KMS-11 (cell line): Measurements from ENCODE around the gene UBE3A.

Experiments used
- H2AFZ ChIP-seq: fragments of 200-600 bp; sonication (generic); 2 replicates; pipeline ENCODE4 v1.6.1; 2016; ENCODE audit warnings: antibody characterized with exemption, mixed run types, low read depth
- H3K27ac ChIP-seq: fragments of 200-600 bp; sonication (generic); 2 replicates; pipeline ENCODE4 v1.6.1; 2016; ENCODE audit warnings: mild to moderate bottlenecking, mixed run types
- H3K27me3 ChIP-seq: fragments of 200-600 bp; sonication (generic); 2 replicates; pipeline ENCODE4 v1.6.1; 2017; ENCODE audit warnings: mild to moderate bottlenecking, low read depth, mixed run types, moderate library complexity; ENCODE audit not compliant: insufficient read depth
- H3K36me3 ChIP-seq: fragments of 200-600 bp; sonication (generic); 2 replicates; pipeline ENCODE4 v1.6.1; 2017; ENCODE audit warnings: mild to moderate bottlenecking, mixed run types; ENCODE audit not compliant: insufficient read depth
- H3K4me1 ChIP-seq: fragments of 200-600 bp; sonication (generic); 2 replicates; pipeline ENCODE4 v1.6.1; 2016; ENCODE audit warnings: mild to moderate bottlenecking, low read depth, mixed run types; ENCODE audit not compliant: poor library complexity, severe bottlenecking
- H3K4me2 ChIP-seq: fragments of 200-600 bp; sonication (generic); 2 replicates; pipeline ENCODE4 v1.7.0; 2016; ENCODE audit warnings: mild to moderate bottlenecking, mixed run types
- H3K4me3 ChIP-seq: fragments of 200-600 bp; sonication (generic); IDR thresholded peaks from 2 replicates; pipeline ENCODE4 v1.6.1; 2017; ENCODE audit warnings: low read depth, low read length, mixed read lengths; ENCODE audit not compliant: insufficient read depth
- H3K79me2 ChIP-seq: fragments of 200-600 bp; sonication (generic); 2 replicates; pipeline ENCODE4 v1.6.1; 2016; ENCODE audit warnings: low read depth, mixed run types; ENCODE audit not compliant: insufficient read depth
- H3K9ac ChIP-seq: fragments of 200-600 bp; sonication (generic); 2 replicates; pipeline ENCODE4 v1.6.1; 2016; ENCODE audit warnings: mild to moderate bottlenecking, mixed run types
- H4K20me1 ChIP-seq: fragments of 200-600 bp; sonication (generic); 2 replicates; pipeline ENCODE4 v1.6.1; 2016; ENCODE audit warnings: mild to moderate bottlenecking, mixed run types; ENCODE audit not compliant: insufficient read depth
- CTCF ChIP-seq: fragments of 200-600 bp; sonication (generic); conservative IDR thresholded peaks from 2 replicates; pipeline ENCODE4 v1.6.1; 2017; ENCODE audit warnings: low read depth, mild to moderate bottlenecking, antibody characterized with exemption, low read length, moderate library complexity, mixed read lengths

The UBE3A gene

GRCh38 chr15:25446076-25446475 lies 7.3 kb upstream of the UBE3A start:
- H3K9ac ChIP-seq, result no peak overlapping the region
- no peak overlapping the region for H2AFZ ChIP-seq
- no peaks in the 10 kb centered on the region for H3K79me2 ChIP-seq
- H3K4me1 ChIP-seq, result no peaks in the 10 kb centered on the region
- H3K27ac ChIP-seq, result no peak overlapping the region
- no peak overlapping the region for H3K4me2 ChIP-seq
- no peaks in the 10 kb centered on the region for H4K20me1 ChIP-seq
- no peaks in the 10 kb centered on the region for H3K36me3 ChIP-seq
- no peak for TF ChIP-seq CTCF
- H3K4me3 ChIP-seq, result no peak overlapping the region
- no peaks in the 10 kb centered on the region for H3K27me3 ChIP-seq

- H3K4me2 ChIP-seq, result no peak overlapping the region
- TF ChIP-seq CTCF, result no peak
- H2AFZ ChIP-seq, result no peak overlapping the region
- H3K27me3 ChIP-seq, result no peaks in the 10 kb centered on the region
- H3K9ac ChIP-seq, result no peak overlapping the region
- H3K27ac ChIP-seq, result no peak overlapping the region
- no peaks in the 10 kb centered on the region for H4K20me1 ChIP-seq
- H3K79me2 ChIP-seq, result no peaks in the 10 kb centered on the region
- no peaks in the 10 kb centered on the region for H3K4me1 ChIP-seq
- H3K36me3 ChIP-seq, result no peaks in the 10 kb centered on the region
- H3K4me3 ChIP-seq, result no peak overlapping the region
Measured at GRCh38 chr15:25445412-25445811, 6.6 kb upstream of the UBE3A start.

GRCh38 chr15:25441111-25441510 lies 2.3 kb upstream of the UBE3A start:
- Histone ChIP-seq H3K4me2 (no peak overlapping the region), H3K27me3 (no peaks in the 10 kb centered on the region), H3K4me1 (no peaks in the 10 kb centered on the region), H3K4me3 (no peak overlapping the region), H3K36me3 (no peaks in the 10 kb centered on the region), H2AFZ (no peak overlapping the region), H4K20me1 (no peaks in the 10 kb centered on the region), H3K27ac (no peak overlapping the region), H3K79me2 (peaks cover 17% of the 10 kb centered on the region), H3K9ac (no peak overlapping the region)
- TF ChIP-seq CTCF, result no peak

- Histone ChIP-seq H3K27me3 (no peaks in the 10 kb centered on the region), H3K4me2 (no peak overlapping the region), H3K27ac (peak overlapping the region; percentile 44; the same call in 1 of the 2 replicates), H3K9ac (peak overlapping the region; percentile 60; the same call in 1 of the 2 replicates), H4K20me1 (no peaks in the 10 kb centered on the region), H3K4me1 (no peaks in the 10 kb centered on the region), H3K4me3 (no peak overlapping the region), H3K36me3 (no peaks in the 10 kb centered on the region), H2AFZ (peak overlapping the region; percentile 44; the same call in 1 of the 2 replicates), H3K79me2 (peaks cover 25% of the 10 kb centered on the region)
- TF ChIP-seq CTCF, result no peak
Measured at GRCh38 chr15:25439369-25439836, 579 bp upstream of the UBE3A start.
